Kidney (tissue), 14 donors: ENCODE results near the gene DNAJC15. TPM values are rescaled to one million over a fixed set of nuclear protein-coding genes. Genes with fewer than 3 reads are reported as not detected.

Experiments
- DNase-seq, 5 donors: peaks; one replicate each; pipeline ENCODE4 v3.0.0-alpha.2; 2013 to 2020
- FAIRE-seq: peaks from 2 replicates; lab custom pipeline; 2012; peaks lifted over from hg19 to GRCh38; lab: Jason Lieb, UNC
- H3K27ac ChIP-seq, 2 donors: one replicate each; pipeline ENCODE4 v1.7.0; 2013; ENCODE audit warnings: low read depth in 2 of 2, low read length in 2 of 2, inconsistent platforms in 1 of 2
- H3K27me3 ChIP-seq: one replicate; pipeline ENCODE4 v1.7.1; 2013; ENCODE audit warnings: low read length, inconsistent platforms; ENCODE audit not compliant: control insufficient read depth, insufficient read depth
- H3K36me3 ChIP-seq, 3 donors: one replicate each; pipeline versions ENCODE4 v1.7.0 to v1.7.1; 2013; ENCODE audit warnings: low read length in 3 of 3, control low read depth in 1 of 3, inconsistent platforms in 1 of 3; ENCODE audit not compliant: insufficient read depth in 3 of 3, control insufficient read depth in 2 of 3
- H3K4me1 ChIP-seq, 3 donors: one replicate each; pipeline versions ENCODE4 v1.7.0 to v1.7.1; 2013; ENCODE audit warnings: low read length in 3 of 3, inconsistent platforms in 1 of 3, low read depth in 1 of 3; ENCODE audit not compliant: control insufficient read depth in 2 of 3, insufficient read depth in 2 of 3
- H3K4me3 ChIP-seq, 3 donors: one replicate each; pipeline versions ENCODE4 v1.7.0 to v1.8.1; 2013; ENCODE audit warnings: low read length in 3 of 3, control low read depth in 1 of 3, inconsistent platforms in 1 of 3
- H3K9ac ChIP-seq, 3 donors: one replicate each; pipeline versions ENCODE4 v1.7.0 to v1.7.1; 2013; ENCODE audit warnings: low read length in 3 of 3, control low read depth in 1 of 3, inconsistent platforms in 1 of 3
- H3K9me3 ChIP-seq, 3 donors: one replicate each; pipeline versions ENCODE4 v1.7.0 to v1.7.1; 2013; ENCODE audit warnings: low read length in 3 of 3, control low read depth in 1 of 3, inconsistent platforms in 1 of 3; ENCODE audit not compliant: control insufficient read depth in 2 of 3, insufficient read depth in 1 of 3
- intact Hi-C: fragments of 100-400 bp; cut with DNase I; formaldehyde crosslinking; loops from one replicate; pipeline ENCODE4 v1.11.1; 2022
- polyA plus RNA-seq: library from polyadenylated mRNA; stranded (reverse); fragments of 350-450 nt; fragmentation: Illumina TruSeq; extraction: RNeasy Lipid Tissue Mini Kit (QIAGEN cat#74804); gene quantifications from one replicate; pipeline ENCODE4 v1.2.3, GENCODE V29; 2014; ENCODE audit warnings: low read depth, low replicate concordance; ENCODE audit not compliant: insufficient read depth
- total RNA-seq: library from RNA; stranded (reverse); fragmentation: NEBNext Ultra II Directional; extraction: Animal tissue kit (Norgen Biotek cat#: 25700); gene quantifications from one replicate; pipeline ENCODE4 v1.2.1, GENCODE V29; 2021
- TF ChIP-seq, protein P1 (sequence below): IDR thresholded peaks from 3 replicates; pipeline ENCODE4 v1.5.1; 2012; ENCODE audit warnings: mild to moderate bottlenecking, moderate library complexity, borderline replicate concordance; ENCODE audit not compliant: insufficient read depth; ENCODE audit errors: extremely low read depth
- donor health status: control.
- donor health status: control.
- donor health status: control.
- donor health status: control.
- donor health status: control.
- donor health status: DM: yes; HTN: yes; CAD: no.
- donor health status: Normal renal cell carcinoma (clear cell type).

The DNAJC15 gene
- total and polyA plus RNA-seq, 2 donors from 2014 or later, result 18.8 to 31.0 TPM

DNA sequence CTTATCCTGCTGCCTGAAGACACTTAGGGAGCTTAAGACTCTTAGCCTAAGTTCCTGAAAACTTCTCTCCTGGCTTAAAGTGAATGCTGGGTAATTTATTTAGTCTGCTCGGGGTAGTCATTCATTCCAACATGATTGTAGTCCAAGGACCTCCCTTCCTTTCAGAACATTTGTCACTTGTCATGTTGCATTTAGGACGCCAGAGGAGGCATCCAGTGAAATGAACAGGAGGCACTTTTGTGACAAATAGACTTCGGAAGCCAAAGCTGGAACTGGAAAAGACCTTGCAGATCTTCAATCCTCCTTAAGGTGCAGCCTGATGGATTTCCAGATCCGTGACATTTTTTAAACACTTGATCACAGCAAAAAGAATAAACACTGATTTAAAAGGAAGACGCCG is 95.1 kb downstream of the DNAJC15 start:
- intact Hi-C loops, result no loop called here
- no peak overlapping the region for H3K9ac ChIP-seq
- H3K36me3 ChIP-seq, result no peaks in the 10 kb centered on the region
- H3K4me1 ChIP-seq, result no peaks in the 10 kb centered on the region
- TF ChIP-seq, protein P1, sequence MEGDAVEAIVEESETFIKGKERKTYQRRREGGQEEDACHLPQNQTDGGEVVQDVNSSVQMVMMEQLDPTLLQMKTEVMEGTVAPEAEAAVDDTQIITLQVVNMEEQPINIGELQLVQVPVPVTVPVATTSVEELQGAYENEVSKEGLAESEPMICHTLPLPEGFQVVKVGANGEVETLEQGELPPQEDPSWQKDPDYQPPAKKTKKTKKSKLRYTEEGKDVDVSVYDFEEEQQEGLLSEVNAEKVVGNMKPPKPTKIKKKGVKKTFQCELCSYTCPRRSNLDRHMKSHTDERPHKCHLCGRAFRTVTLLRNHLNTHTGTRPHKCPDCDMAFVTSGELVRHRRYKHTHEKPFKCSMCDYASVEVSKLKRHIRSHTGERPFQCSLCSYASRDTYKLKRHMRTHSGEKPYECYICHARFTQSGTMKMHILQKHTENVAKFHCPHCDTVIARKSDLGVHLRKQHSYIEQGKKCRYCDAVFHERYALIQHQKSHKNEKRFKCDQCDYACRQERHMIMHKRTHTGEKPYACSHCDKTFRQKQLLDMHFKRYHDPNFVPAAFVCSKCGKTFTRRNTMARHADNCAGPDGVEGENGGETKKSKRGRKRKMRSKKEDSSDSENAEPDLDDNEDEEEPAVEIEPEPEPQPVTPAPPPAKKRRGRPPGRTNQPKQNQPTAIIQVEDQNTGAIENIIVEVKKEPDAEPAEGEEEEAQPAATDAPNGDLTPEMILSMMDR, result no peak
- DNase-seq, result no peak
- no peaks in the 10 kb centered on the region for H3K27me3 ChIP-seq
- no peaks in the 10 kb centered on the region for H3K9me3 ChIP-seq
- no peak for FAIRE-seq
- H3K4me3 ChIP-seq, result no peak overlapping the region
- no peak overlapping the region for H3K27ac ChIP-seq

DNA sequence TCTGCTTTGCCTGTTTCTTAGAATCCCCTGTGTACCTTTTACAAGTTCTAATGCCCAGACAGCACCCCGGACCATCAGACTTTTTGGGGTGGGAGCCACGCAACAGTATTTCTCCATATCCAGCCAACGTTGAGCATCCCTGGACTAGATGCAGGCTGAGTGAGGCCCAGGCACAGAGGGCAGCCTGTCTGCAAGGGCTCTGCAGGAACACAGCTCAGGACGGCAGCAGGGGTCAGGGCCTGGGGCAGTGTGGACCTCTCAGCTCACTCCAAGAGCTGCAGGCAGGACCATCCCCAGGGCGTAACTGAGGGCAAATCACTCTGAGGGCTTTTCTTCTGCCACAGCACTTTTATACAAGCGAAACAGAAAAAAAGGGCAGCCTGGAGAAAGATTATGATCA is 95.8 kb downstream of the DNAJC15 start:
- no peaks in the 10 kb centered on the region for H3K9me3 ChIP-seq
- no peak overlapping the region for H3K27ac ChIP-seq
- no peaks in the 10 kb centered on the region for H3K36me3 ChIP-seq
- intact Hi-C loops, result no loop called here
- FAIRE-seq (no peak), DNase-seq (no peak)
- TF ChIP-seq, protein P1, result no peak
- H3K9ac ChIP-seq, result no peak overlapping the region
- no peaks in the 10 kb centered on the region for H3K27me3 ChIP-seq
- H3K4me1 ChIP-seq, result no peaks in the 10 kb centered on the region
- no peak overlapping the region for H3K4me3 ChIP-seq

DNA sequence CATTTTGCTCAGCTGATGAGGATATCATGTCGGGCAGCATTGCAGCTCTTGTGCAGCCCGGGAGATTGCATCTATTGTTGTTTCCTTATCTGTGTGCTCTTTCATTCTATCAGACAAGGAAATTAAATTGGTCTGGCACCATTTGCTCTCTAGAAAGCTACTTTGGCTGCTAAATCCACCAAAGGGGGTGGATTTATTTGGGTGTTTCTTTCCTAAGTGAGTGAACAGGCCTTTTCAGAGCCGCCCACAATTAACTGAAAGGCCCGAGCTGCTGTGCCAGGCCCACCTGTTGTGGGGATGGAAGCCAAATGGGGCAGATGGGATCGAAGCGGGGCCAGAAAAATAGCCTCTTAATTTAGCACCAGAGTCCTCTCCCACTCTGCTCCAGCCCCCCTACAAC is 99.4 kb downstream of the DNAJC15 start:
- H3K27ac ChIP-seq, result no peak overlapping the region
- H3K36me3 ChIP-seq, result no peaks in the 10 kb centered on the region
- TF ChIP-seq, protein P1, result no peak
- FAIRE-seq (no peak), DNase-seq (no peak)
- H3K9me3 ChIP-seq, result no peaks in the 10 kb centered on the region
- H3K27me3 ChIP-seq, result no peaks in the 10 kb centered on the region
- intact Hi-C loops, result no loop called here
- H3K4me3 ChIP-seq, result no peak overlapping the region
- H3K9ac ChIP-seq, result no peak overlapping the region
- no peaks in the 10 kb centered on the region for H3K4me1 ChIP-seq

DNA sequence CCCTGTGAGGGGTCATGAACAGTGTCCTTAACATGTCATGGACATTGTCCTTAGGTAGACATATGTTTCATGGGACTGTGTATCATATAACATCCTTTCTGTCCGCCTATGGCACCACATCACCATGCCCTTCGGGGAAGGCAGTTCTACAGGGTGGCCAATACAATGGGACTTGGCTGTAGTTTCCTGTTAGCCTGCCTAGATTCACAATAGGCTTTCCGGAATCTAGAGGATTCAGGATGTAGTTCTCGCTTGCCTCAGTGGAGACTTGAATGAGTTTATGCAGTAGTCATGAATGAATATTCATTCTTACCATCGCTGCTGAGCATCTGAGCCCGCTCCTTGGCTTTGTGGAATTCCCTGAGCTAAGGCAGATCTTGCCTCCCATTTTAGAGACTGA is 100.5 kb downstream of the DNAJC15 start:
- FAIRE-seq (no peak), DNase-seq (no peak)
- Histone ChIP-seq H3K36me3 (no peaks in the 10 kb centered on the region), H3K4me1 (no peaks in the 10 kb centered on the region), H3K4me3 (no peak overlapping the region), H3K27me3 (no peaks in the 10 kb centered on the region), H3K27ac (no peak overlapping the region), H3K9ac (no peak overlapping the region), H3K9me3 (no peaks in the 10 kb centered on the region)
- TF ChIP-seq, protein P1, result no peak
- intact Hi-C loops, result no loop called here
